H1 (cell line): ENCODE results near the gene AK5. TPM values are rescaled to one million over a fixed set of nuclear protein-coding genes. Genes with fewer than 3 reads are reported as not detected.

Source experiments
- CTCF ChIA-PET: fragments of 300-600 bp; sonication (Branson Sonifier 250); formaldehyde crosslinking; loops from one replicate; lab custom pipeline; 2021; ENCODE audit not compliant: partially characterized antibody; lab: Charles Lee
- POLR2A ChIA-PET: fragments of 300-600 bp; sonication (Branson Sonifier 250); formaldehyde crosslinking; loops from one replicate; lab custom pipeline; 2021; ENCODE audit warnings: inconsistent platforms; ENCODE audit not compliant: partially characterized antibody; lab: Charles Lee
- DNase-seq, 2 experiments: peaks; one replicate each; pipeline versions ENCODE4 v3.0.0 to v3.0.0-alpha.2; 2010 to 2022; ENCODE audit warnings: low spot score in 2 of 2, low read depth in 1 of 2, mixed read lengths in 1 of 2
- FAIRE-seq: peaks from 2 replicates; lab custom pipeline; 2011; peaks lifted over from hg19 to GRCh38; lab: Jason Lieb, UNC
- H2AFZ ChIP-seq: 2 replicates; pipeline ENCODE4 v1.8.1; 2012; ENCODE audit warnings: low read length, inconsistent platforms
- H2AK5ac ChIP-seq: 2 replicates; pipeline ENCODE4 v1.6.1; 2013; ENCODE audit warnings: low read depth, low read length
- H2BK120ac ChIP-seq: replicated peaks from 2 replicates; pipeline ENCODE3; 2013; ENCODE audit warnings: low read depth, low read length, inconsistent platforms
- H2BK12ac ChIP-seq: 2 replicates; pipeline ENCODE4 v1.6.1; 2013; ENCODE audit warnings: low read depth, low read length
- H2BK15ac ChIP-seq: 2 replicates; pipeline ENCODE4 v1.6.1; 2013; ENCODE audit warnings: low read length
- H2BK20ac ChIP-seq: 2 replicates; pipeline ENCODE4 v1.6.1; 2013; ENCODE audit warnings: low read length
- H2BK5ac ChIP-seq: 2 replicates; pipeline ENCODE4 v1.6.1; 2013; ENCODE audit warnings: low read depth, low read length
- H3K14ac ChIP-seq: 2 replicates; pipeline ENCODE4 v1.6.1; 2013; ENCODE audit warnings: inconsistent platforms; ENCODE audit not compliant: insufficient read length
- H3K18ac ChIP-seq: 2 replicates; pipeline ENCODE4 v1.6.1; 2013; ENCODE audit warnings: low read length; ENCODE audit errors: extremely low read depth
- H3K23ac ChIP-seq: 2 replicates; pipeline ENCODE4 v1.6.1; 2013; ENCODE audit warnings: inconsistent platforms; ENCODE audit not compliant: insufficient read length
- H3K23me2 ChIP-seq: 2 replicates; pipeline ENCODE4 v1.6.1; 2013; ENCODE audit warnings: low read depth, low read length
- H3K27ac ChIP-seq: 2 replicates; pipeline ENCODE4 v1.6.1; 2011; ENCODE audit warnings: low read depth, low read length, inconsistent platforms
- H3K27me3 ChIP-seq, 4 experiments: replicated peaks in 1 of 4; 1 replicate in 1 of 4; 2 replicates in 3 of 4; pipeline versions ENCODE4 v1.6.1 to v1.8.1; 2011 to 2013; ENCODE audit warnings: low read length in 3 of 4, mild to moderate bottlenecking in 3 of 4, inconsistent platforms in 2 of 4, mixed read lengths in 2 of 4, moderate library complexity in 1 of 4; ENCODE audit not compliant: control insufficient read depth in 3 of 4, insufficient read depth in 3 of 4; ENCODE audit errors: extremely low read depth in 1 of 4
- H3K36me3 ChIP-seq, 4 experiments: 2 replicates each; pipeline versions ENCODE4 v1.6.1 to v1.8.1; 2011 to 2013; ENCODE audit warnings: mild to moderate bottlenecking in 4 of 4, low read length in 3 of 4, moderate library complexity in 2 of 4, control low read depth in 1 of 4, inconsistent platforms in 1 of 4; ENCODE audit not compliant: insufficient read depth in 4 of 4, control insufficient read depth in 2 of 4
- H3K4ac ChIP-seq: replicated peaks from 2 replicates; pipeline ENCODE3; 2013; ENCODE audit warnings: low read length, low read depth, mixed read lengths, inconsistent platforms; ENCODE audit not compliant: insufficient read length
- H3K4me1 ChIP-seq, 4 experiments: replicated peaks in 1 of 4; 1 replicate in 1 of 4; 2 replicates in 3 of 4; pipeline versions ENCODE4 v1.6.1 to v1.8.1; 2011 to 2013; ENCODE audit warnings: low read length in 3 of 4, inconsistent platforms in 2 of 4, mixed read lengths in 1 of 4; ENCODE audit not compliant: insufficient read depth in 4 of 4, control insufficient read depth in 3 of 4
- H3K4me2 ChIP-seq, 2 experiments: 2 replicates each; pipeline versions ENCODE4 v1.6.1 to v1.8.1; 2011 to 2013; ENCODE audit warnings: low read depth in 2 of 2, low read length in 2 of 2, control low read depth in 1 of 2, inconsistent platforms in 1 of 2, mild to moderate bottlenecking in 1 of 2; ENCODE audit not compliant: insufficient read depth in 1 of 2
- H3K4me3 ChIP-seq, 4 experiments: fragments of 200-600, 300-600 bp in 1 of 4; sonication (generic), shearing (Covaris generic), sonication (Bioruptor Twin) in 1 of 4; 2 replicates each; pipeline versions ENCODE4 v1.5.1 to v1.8.1; 2011 to 2016; ENCODE audit warnings: low read length in 4 of 4, low read depth in 3 of 4, control low read depth in 2 of 4, inconsistent platforms in 2 of 4, mild to moderate bottlenecking in 2 of 4, mixed read lengths in 1 of 4, moderate library complexity in 1 of 4; ENCODE audit not compliant: insufficient read depth in 2 of 4; ENCODE audit errors: extremely low read depth in 1 of 4
- H3K56ac ChIP-seq: replicated peaks from 2 replicates; pipeline ENCODE3; 2013; ENCODE audit warnings: low read depth, mild to moderate bottlenecking, mixed read lengths, low read length, inconsistent platforms; ENCODE audit not compliant: insufficient read length
- H3K79me1 ChIP-seq: 2 replicates; pipeline ENCODE4 v1.6.1; 2013; ENCODE audit warnings: low read depth, low read length, control low read depth
- H3K79me2 ChIP-seq, 2 experiments: 2 replicates each; pipeline versions ENCODE4 v1.6.1 to v1.8.1; 2012 to 2013; ENCODE audit warnings: low read length in 2 of 2, mild to moderate bottlenecking in 2 of 2, inconsistent platforms in 1 of 2; ENCODE audit not compliant: insufficient read depth in 2 of 2, control insufficient read depth in 1 of 2
- H3K9ac ChIP-seq, 4 experiments: replicated peaks in 1 of 4; 1 replicate in 1 of 4; 2 replicates in 3 of 4; pipeline versions ENCODE4 v1.6.1 to v1.8.1; 2011 to 2013; ENCODE audit warnings: low read depth in 3 of 4, low read length in 3 of 4, control low read depth in 2 of 4, mild to moderate bottlenecking in 2 of 4, moderate library complexity in 2 of 4, inconsistent platforms in 1 of 4; ENCODE audit errors: extremely low read depth in 1 of 4
- H3K9me3 ChIP-seq, 2 experiments: 2 replicates each; pipeline versions ENCODE4 v1.6.1 to v1.8.1; 2012 to 2013; ENCODE audit warnings: mild to moderate bottlenecking in 2 of 2, moderate library complexity in 2 of 2, control low read depth in 1 of 2, inconsistent platforms in 1 of 2, low read depth in 1 of 2, low read length in 1 of 2, mixed read lengths in 1 of 2; ENCODE audit not compliant: insufficient read depth in 2 of 2
- H4K20me1 ChIP-seq, 2 experiments: replicated peaks in 1 of 2; 2 replicates each; pipeline versions ENCODE3 to v1.8.1; 2011 to 2013; ENCODE audit warnings: inconsistent platforms in 2 of 2, low read length in 2 of 2, mild to moderate bottlenecking in 1 of 2; ENCODE audit not compliant: insufficient read depth in 2 of 2, control insufficient read depth in 1 of 2
- H4K5ac ChIP-seq: 2 replicates; pipeline ENCODE4 v1.6.1; 2013; ENCODE audit warnings: low read length, low read depth, mixed read lengths, inconsistent platforms; ENCODE audit not compliant: insufficient read length
- H4K8ac ChIP-seq: 2 replicates; pipeline ENCODE4 v1.8.0; 2013; ENCODE audit warnings: mild to moderate bottlenecking, moderate library complexity, low read length, inconsistent platforms; ENCODE audit not compliant: insufficient read depth; ENCODE audit errors: extremely low read depth
- H4K91ac ChIP-seq: replicated peaks from 2 replicates; pipeline ENCODE3; 2013; ENCODE audit warnings: low read length, mixed read lengths, inconsistent platforms; ENCODE audit not compliant: insufficient read length
- BACH1 ChIP-seq: IDR thresholded peaks from 2 replicates; pipeline ENCODE4 v1.6.1; 2012; ENCODE audit warnings: low read length, improper control_type of control experiment
- CBX5 ChIP-seq: fragments of 300-800, 300-1000 bp; sonication (generic); IDR thresholded peaks from 2 replicates; pipeline ENCODE4 v1.7.1; 2016; ENCODE audit warnings: antibody characterized with exemption, low read length, low read depth
- EGR1 ChIP-seq: IDR thresholded peaks from 2 replicates; pipeline ENCODE4 v1.6.1; 2011; ENCODE audit warnings: low read depth, low read length, borderline replicate concordance
- HDAC2 ChIP-seq, 2 experiments: fragments of 300-600 bp in 1 of 2; sonication (generic) in 1 of 2; IDR thresholded peaks; 2 replicates each; pipeline ENCODE4 v1.6.1; 2011 to 2012; ENCODE audit warnings: low read depth in 2 of 2, low read length in 2 of 2, mild to moderate bottlenecking in 2 of 2, moderate library complexity in 2 of 2, borderline replicate concordance in 1 of 2, inconsistent platforms in 1 of 2
- KDM5A ChIP-seq: fragments of 200-600 bp; IDR thresholded peaks from 2 replicates; pipeline ENCODE4 v1.7.1; 2012; ENCODE audit warnings: mild to moderate bottlenecking, low read length, inconsistent platforms, mixed read lengths
- RBBP5 ChIP-seq: IDR thresholded peaks from 2 replicates; pipeline ENCODE4 v1.7.1; 2012; ENCODE audit warnings: low read depth, mild to moderate bottlenecking, inconsistent platforms, low read length, moderate library complexity, borderline replicate concordance
- SP1 ChIP-seq: IDR thresholded peaks from 2 replicates; pipeline ENCODE4 v1.6.1; 2011; ENCODE audit warnings: low read depth, low read length
- TBP ChIP-seq: IDR thresholded peaks from 2 replicates; pipeline ENCODE4 v1.6.1; 2011; ENCODE audit warnings: low read depth, low read length, improper control_type of control experiment
- TEAD4 ChIP-seq: IDR thresholded peaks from 2 replicates; pipeline ENCODE4 v1.6.1; 2012; ENCODE audit warnings: low read depth, low read length, inconsistent platforms, mixed read lengths
- WGBS, 2 experiments: shearing (Covaris generic) in 1 of 2; methylation state at CpG; one replicate each; pipeline versions ENCODE4 v1.1.6 to v1.1.7; 2013 to 2015; ENCODE audit warnings: low lambda C conversion rate in 2 of 2, mixed read lengths in 2 of 2, inconsistent platforms in 1 of 2, low coverage in 1 of 2, missing lambda C conversion rate in 1 of 2; ENCODE audit not compliant: insufficient replicate concordance in 2 of 2, insufficient coverage in 1 of 2, insufficient read length in 1 of 2; ENCODE audit errors: extremely low coverage in 1 of 2, missing lambda C conversion rate in 1 of 2; 5-methylcytosine and 5-hydroxymethylcytosine counted together
- polyA plus RNA-seq, 7 experiments: library from polyadenylated mRNA; depleted of rRNA in 3 of 7; stranded (reverse) in 5 of 7; unstranded in 2 of 7; fragments of >200 nt in 5 of 7; fragments of 200-250 nt in 2 of 7; gene quantifications; 1 replicate in 5 of 7; 2 replicates in 1 of 7; 4 replicates in 1 of 7; pipeline versions ENCODE4 v1.2.1 to v1.2.3, GENCODE V29; 2011 to 2013; ENCODE audit warnings: missing spikeins in 2 of 7, mixed read lengths in 2 of 7
- total RNA-seq: library from RNA; stranded (reverse); fragmentation: NEBNext Ultra II Directional; extraction: Animal tissue kit (Norgen Biotek cat#: 25700); gene quantifications from 2 replicates; pipeline ENCODE4 v1.2.1, GENCODE V29; 2021
- TF ChIP-seq, protein P1 (sequence below), 3 experiments: IDR thresholded peaks; 1 replicate in 2 of 3; 2 replicates in 1 of 3; pipeline versions ENCODE4 v1.5.1 to v1.6.1; 2011; ENCODE audit warnings: low read length in 3 of 3, mild to moderate bottlenecking in 3 of 3, inconsistent platforms in 2 of 3, low read depth in 1 of 3, moderate library complexity in 1 of 3; ENCODE audit not compliant: insufficient read depth in 1 of 3; ENCODE audit errors: control extremely low read depth in 1 of 3

The AK5 gene
- total and polyA plus RNA-seq, 2 of the 8 experiments (the other 6 are each of a cell fraction or from before 2014, with no cell fraction given): 2.0 to 7.1 TPM

DNA sequence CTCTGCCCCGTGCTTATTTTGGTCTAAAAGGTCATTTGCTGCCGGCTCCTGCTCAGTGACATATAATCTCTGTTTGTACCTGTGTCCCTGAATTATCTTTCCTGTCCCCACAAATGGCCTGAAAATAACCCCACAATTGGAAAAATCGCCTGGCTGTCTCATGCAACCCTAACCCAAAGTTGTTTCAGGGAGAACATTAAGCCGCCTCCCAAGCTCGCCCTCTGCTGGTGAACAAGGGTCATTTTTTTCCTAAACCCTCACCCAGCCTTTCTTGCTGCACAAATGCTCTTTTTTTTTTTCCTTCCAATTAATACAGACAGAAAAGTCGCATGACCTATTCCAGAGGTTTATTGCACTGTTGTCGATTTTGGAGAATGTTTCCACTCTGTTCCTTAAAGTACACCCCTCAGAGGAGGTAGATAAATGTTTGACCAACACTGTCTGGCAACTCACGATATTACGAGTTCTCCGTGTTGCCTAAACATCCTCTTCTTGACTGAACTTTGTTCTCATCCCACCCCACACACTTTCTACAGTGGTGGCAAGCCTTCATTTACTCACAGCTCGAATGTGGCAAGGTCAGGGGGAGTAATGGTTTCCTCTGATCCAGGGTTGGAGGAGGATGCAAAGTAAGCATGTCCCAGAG is 252.0 kb downstream of the AK5 start:
- H4K8ac ChIP-seq: no peak overlapping the region
- no peaks in the 10 kb centered on the region for H3K36me3 ChIP-seq
- H3K79me1 ChIP-seq: no peaks in the 10 kb centered on the region
- H3K79me2 ChIP-seq: no peaks in the 10 kb centered on the region
- no peak overlapping the region for H2BK20ac ChIP-seq
- peak overlapping the region; percentile 54; the same call in 1 of the 2 replicates for H2AFZ ChIP-seq
- FAIRE-seq: peak; percentile 96
- H4K91ac ChIP-seq: no peak overlapping the region
- no peak overlapping the region for H2BK5ac ChIP-seq
- H2BK120ac ChIP-seq: no peak overlapping the region
- no peak overlapping the region for H3K14ac ChIP-seq
- no peak overlapping the region for H3K18ac ChIP-seq
- CTCF ChIA-PET: interaction anchor here (0.6 to 2.8 kb wide), 39 partner anchors 8 to 1412 kb away, joined by 3 to 25 read pairs (median 4); no protein-coding TSS in a partner anchor
- H3K27ac ChIP-seq: no peak overlapping the region
- H4K20me1 ChIP-seq: no peaks in the 10 kb centered on the region
- H3K4me2 ChIP-seq: no peak overlapping the region
- no peak overlapping the region for H3K4ac ChIP-seq
- H3K27me3 ChIP-seq: no peaks in the 10 kb centered on the region
- no peaks in the 10 kb centered on the region; the same call in 1 of the 2 replicates for H3K23me2 ChIP-seq
- peak; percentile 43 to 66 for DNase-seq
- no peak overlapping the region for H4K5ac ChIP-seq
- H3K4me3 ChIP-seq: no peak overlapping the region
- no peak overlapping the region for H2AK5ac ChIP-seq
- H3K4me1 ChIP-seq: no peaks in the 10 kb centered on the region
- 41% methylated on average over 11 of the region's 11 CpGs; no CpG with 5 or more reads in 1 of the 2 experiments for WGBS, 2 experiments
- H2BK15ac ChIP-seq: no peak overlapping the region
- H3K9ac ChIP-seq: no peak overlapping the region
- POLR2A ChIA-PET: interaction anchor here (0.6 to 1.2 kb wide), 4 partner anchors 20 to 1410 kb away, joined by 3 to 5 read pairs (median 4); no protein-coding TSS in a partner anchor
- 0 out of 2 replicates have a peak overlapping the region, but pooled peaks have one; percentile 1 for H2BK12ac ChIP-seq
- H3K9me3 ChIP-seq: peaks cover 0 to 3% of the 10 kb centered on the region in 2 experiments; a peak in 1 of 4 replicates
- no peak overlapping the region for H3K56ac ChIP-seq
- no peak overlapping the region for H3K23ac ChIP-seq
- TF ChIP-seq CBX5 (no peak), SP1 (no peak), TBP (no peak), EGR1 (no peak), TEAD4 (no peak), HDAC2 (IDR thresholded peaks at IDR 0.05; ENCODE audit: borderline replicate concordance in 1 of 2, low read depth in 2 of 2, low read length in 2 of 2) (no peak), RBBP5 (no peak), BACH1 (no peak), KDM5A (no peak)
- TF ChIP-seq, protein P1, sequence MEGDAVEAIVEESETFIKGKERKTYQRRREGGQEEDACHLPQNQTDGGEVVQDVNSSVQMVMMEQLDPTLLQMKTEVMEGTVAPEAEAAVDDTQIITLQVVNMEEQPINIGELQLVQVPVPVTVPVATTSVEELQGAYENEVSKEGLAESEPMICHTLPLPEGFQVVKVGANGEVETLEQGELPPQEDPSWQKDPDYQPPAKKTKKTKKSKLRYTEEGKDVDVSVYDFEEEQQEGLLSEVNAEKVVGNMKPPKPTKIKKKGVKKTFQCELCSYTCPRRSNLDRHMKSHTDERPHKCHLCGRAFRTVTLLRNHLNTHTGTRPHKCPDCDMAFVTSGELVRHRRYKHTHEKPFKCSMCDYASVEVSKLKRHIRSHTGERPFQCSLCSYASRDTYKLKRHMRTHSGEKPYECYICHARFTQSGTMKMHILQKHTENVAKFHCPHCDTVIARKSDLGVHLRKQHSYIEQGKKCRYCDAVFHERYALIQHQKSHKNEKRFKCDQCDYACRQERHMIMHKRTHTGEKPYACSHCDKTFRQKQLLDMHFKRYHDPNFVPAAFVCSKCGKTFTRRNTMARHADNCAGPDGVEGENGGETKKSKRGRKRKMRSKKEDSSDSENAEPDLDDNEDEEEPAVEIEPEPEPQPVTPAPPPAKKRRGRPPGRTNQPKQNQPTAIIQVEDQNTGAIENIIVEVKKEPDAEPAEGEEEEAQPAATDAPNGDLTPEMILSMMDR (IDR thresholded peaks at IDR 0.05; ENCODE audit: control extremely low read depth in 1 of 3, insufficient read depth in 1 of 3, low read depth in 1 of 3, low read length in 3 of 3): peak; percentile 57 to 78 (median 73)
